Neural progenitor cell (in vitro differentiated cells): Measurements from ENCODE around the gene GALNT17.

ENCODE experiments used
- EZH2 ChIP-seq: fragments of 200-600 bp; sonication (generic); IDR thresholded peaks from 2 replicates; pipeline ENCODE4 v1.6.1; 2017; ENCODE audit warnings: antibody characterized with exemption, mild to moderate bottlenecking, moderate library complexity
- EZH2phosphoT487 ChIP-seq: fragments of 200-600 bp; sonication (generic); IDR thresholded peaks from 2 replicates; pipeline ENCODE4 v1.6.1; 2017; ENCODE audit warnings: antibody characterized with exemption
- TF ChIP-seq, protein P1 (sequence below): fragments of 200-600 bp; sonication (generic); IDR thresholded peaks from 2 replicates; pipeline ENCODE4 v1.5.1; 2017; ENCODE audit warnings: antibody characterized with exemption, mild to moderate bottlenecking

DNA sequence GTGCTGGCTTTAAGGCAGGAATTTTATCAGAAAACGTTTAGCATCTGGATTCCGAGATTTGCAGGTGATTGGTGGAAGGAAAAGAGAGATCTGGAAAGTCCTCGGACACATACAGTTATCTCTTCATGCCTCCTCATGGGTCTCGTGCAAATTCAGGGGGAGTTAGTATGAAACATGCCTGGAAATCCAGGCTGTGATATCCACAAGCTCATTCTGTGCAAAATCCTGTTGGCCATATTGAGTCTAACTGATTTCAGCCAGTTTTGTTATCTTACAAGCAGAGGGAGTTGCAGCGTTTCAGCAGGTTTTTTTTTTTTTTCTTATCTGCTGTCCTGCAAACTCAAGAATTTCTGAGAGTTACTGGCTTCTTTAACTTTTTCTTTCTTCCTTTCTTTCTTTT, 411.5 kb downstream of the GALNT17 start:
- TF ChIP-seq, protein P1, sequence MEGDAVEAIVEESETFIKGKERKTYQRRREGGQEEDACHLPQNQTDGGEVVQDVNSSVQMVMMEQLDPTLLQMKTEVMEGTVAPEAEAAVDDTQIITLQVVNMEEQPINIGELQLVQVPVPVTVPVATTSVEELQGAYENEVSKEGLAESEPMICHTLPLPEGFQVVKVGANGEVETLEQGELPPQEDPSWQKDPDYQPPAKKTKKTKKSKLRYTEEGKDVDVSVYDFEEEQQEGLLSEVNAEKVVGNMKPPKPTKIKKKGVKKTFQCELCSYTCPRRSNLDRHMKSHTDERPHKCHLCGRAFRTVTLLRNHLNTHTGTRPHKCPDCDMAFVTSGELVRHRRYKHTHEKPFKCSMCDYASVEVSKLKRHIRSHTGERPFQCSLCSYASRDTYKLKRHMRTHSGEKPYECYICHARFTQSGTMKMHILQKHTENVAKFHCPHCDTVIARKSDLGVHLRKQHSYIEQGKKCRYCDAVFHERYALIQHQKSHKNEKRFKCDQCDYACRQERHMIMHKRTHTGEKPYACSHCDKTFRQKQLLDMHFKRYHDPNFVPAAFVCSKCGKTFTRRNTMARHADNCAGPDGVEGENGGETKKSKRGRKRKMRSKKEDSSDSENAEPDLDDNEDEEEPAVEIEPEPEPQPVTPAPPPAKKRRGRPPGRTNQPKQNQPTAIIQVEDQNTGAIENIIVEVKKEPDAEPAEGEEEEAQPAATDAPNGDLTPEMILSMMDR: no peak
- TF ChIP-seq EZH2 (no peak), EZH2phosphoT487 (no peak)
